ENCODE data around the gene PARVB. TPM values are rescaled to one million over a fixed set of nuclear protein-coding genes. Genes with fewer than 3 reads are reported as not detected.

Gene PARVB
- total and polyA plus RNA-seq, 2 of the 8 experiments (the other 6 are each of a cell fraction or from before 2014, with no cell fraction given) = 14.5 to 18.6 TPM

GRCh38 chr22:44012162-44012561, 11.9 kb upstream of the PARVB start (continued):
- TF ChIP-seq, protein P1, sequence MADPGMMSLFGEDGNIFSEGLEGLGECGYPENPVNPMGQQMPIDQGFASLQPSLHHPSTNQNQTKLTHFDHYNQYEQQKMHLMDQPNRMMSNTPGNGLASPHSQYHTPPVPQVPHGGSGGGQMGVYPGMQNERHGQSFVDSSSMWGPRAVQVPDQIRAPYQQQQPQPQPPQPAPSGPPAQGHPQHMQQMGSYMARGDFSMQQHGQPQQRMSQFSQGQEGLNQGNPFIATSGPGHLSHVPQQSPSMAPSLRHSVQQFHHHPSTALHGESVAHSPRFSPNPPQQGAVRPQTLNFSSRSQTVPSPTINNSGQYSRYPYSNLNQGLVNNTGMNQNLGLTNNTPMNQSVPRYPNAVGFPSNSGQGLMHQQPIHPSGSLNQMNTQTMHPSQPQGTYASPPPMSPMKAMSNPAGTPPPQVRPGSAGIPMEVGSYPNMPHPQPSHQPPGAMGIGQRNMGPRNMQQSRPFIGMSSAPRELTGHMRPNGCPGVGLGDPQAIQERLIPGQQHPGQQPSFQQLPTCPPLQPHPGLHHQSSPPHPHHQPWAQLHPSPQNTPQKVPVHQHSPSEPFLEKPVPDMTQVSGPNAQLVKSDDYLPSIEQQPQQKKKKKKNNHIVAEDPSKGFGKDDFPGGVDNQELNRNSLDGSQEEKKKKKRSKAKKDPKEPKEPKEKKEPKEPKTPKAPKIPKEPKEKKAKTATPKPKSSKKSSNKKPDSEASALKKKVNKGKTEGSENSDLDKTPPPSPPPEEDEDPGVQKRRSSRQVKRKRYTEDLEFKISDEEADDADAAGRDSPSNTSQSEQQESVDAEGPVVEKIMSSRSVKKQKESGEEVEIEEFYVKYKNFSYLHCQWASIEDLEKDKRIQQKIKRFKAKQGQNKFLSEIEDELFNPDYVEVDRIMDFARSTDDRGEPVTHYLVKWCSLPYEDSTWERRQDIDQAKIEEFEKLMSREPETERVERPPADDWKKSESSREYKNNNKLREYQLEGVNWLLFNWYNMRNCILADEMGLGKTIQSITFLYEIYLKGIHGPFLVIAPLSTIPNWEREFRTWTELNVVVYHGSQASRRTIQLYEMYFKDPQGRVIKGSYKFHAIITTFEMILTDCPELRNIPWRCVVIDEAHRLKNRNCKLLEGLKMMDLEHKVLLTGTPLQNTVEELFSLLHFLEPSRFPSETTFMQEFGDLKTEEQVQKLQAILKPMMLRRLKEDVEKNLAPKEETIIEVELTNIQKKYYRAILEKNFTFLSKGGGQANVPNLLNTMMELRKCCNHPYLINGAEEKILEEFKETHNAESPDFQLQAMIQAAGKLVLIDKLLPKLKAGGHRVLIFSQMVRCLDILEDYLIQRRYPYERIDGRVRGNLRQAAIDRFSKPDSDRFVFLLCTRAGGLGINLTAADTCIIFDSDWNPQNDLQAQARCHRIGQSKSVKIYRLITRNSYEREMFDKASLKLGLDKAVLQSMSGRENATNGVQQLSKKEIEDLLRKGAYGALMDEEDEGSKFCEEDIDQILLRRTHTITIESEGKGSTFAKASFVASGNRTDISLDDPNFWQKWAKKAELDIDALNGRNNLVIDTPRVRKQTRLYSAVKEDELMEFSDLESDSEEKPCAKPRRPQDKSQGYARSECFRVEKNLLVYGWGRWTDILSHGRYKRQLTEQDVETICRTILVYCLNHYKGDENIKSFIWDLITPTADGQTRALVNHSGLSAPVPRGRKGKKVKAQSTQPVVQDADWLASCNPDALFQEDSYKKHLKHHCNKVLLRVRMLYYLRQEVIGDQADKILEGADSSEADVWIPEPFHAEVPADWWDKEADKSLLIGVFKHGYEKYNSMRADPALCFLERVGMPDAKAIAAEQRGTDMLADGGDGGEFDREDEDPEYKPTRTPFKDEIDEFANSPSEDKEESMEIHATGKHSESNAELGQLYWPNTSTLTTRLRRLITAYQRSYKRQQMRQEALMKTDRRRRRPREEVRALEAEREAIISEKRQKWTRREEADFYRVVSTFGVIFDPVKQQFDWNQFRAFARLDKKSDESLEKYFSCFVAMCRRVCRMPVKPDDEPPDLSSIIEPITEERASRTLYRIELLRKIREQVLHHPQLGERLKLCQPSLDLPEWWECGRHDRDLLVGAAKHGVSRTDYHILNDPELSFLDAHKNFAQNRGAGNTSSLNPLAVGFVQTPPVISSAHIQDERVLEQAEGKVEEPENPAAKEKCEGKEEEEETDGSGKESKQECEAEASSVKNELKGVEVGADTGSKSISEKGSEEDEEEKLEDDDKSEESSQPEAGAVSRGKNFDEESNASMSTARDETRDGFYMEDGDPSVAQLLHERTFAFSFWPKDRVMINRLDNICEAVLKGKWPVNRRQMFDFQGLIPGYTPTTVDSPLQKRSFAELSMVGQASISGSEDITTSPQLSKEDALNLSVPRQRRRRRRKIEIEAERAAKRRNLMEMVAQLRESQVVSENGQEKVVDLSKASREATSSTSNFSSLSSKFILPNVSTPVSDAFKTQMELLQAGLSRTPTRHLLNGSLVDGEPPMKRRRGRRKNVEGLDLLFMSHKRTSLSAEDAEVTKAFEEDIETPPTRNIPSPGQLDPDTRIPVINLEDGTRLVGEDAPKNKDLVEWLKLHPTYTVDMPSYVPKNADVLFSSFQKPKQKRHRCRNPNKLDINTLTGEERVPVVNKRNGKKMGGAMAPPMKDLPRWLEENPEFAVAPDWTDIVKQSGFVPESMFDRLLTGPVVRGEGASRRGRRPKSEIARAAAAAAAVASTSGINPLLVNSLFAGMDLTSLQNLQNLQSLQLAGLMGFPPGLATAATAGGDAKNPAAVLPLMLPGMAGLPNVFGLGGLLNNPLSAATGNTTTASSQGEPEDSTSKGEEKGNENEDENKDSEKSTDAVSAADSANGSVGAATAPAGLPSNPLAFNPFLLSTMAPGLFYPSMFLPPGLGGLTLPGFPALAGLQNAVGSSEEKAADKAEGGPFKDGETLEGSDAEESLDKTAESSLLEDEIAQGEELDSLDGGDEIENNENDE (IDR thresholded peaks at IDR 0.05; ENCODE audit: insufficient replicate concordance, low read length) = no peak
- TF ChIP-seq RBBP5 (IDR thresholded peaks at IDR 0.05; ENCODE audit: borderline replicate concordance, low read depth, low read length) (no peak), GABPA (IDR thresholded peaks at IDR 0.05; ENCODE audit: borderline replicate concordance, insufficient read depth, low read length) (no peak), ZNF274 (IDR thresholded peaks at IDR 0.05; ENCODE audit: borderline replicate concordance, extremely low read depth, low read length) (no peak), BACH1 (IDR thresholded peaks at IDR 0.05; ENCODE audit: low read length) (no peak), POU5F1 (IDR thresholded peaks at IDR 0.05; ENCODE audit: low read depth, low read length) (no peak)
